GM23248 (cell line): Measurements from ENCODE around the gene FETUB.

Experiments
- EZH2 ChIP-seq: fragments of 200-600 bp; sonication (generic); IDR thresholded peaks from 2 replicates; pipeline ENCODE4 v1.6.1; 2018; ENCODE audit warnings: antibody characterized with exemption, mild to moderate bottlenecking; ENCODE audit not compliant: insufficient read depth, poor library complexity, severe bottlenecking
- EZH2phosphoT487 ChIP-seq: fragments of 200-600 bp; sonication (generic); IDR thresholded peaks from 2 replicates; pipeline ENCODE4 v1.6.1; 2018; ENCODE audit warnings: antibody characterized with exemption, moderate library complexity, mild to moderate bottlenecking, low read depth; ENCODE audit not compliant: insufficient read depth

GRCh38 chr3:186682812-186683211 lies 42.6 kb downstream of the FETUB start:
- TF ChIP-seq EZH2phosphoT487, result no peak
- TF ChIP-seq EZH2, result no peak
